H1 (cell line): ENCODE measurements around the gene XRN2. TPM values are rescaled to one million over a fixed set of nuclear protein-coding genes. Genes with fewer than 3 reads are reported as not detected.

Experiments used
- CTCF ChIA-PET: fragments of 300-600 bp; sonication (Branson Sonifier 250); formaldehyde crosslinking; loops from one replicate; lab custom pipeline; 2021; ENCODE audit not compliant: partially characterized antibody; lab: Charles Lee
- POLR2A ChIA-PET: fragments of 300-600 bp; sonication (Branson Sonifier 250); formaldehyde crosslinking; loops from one replicate; lab custom pipeline; 2021; ENCODE audit warnings: inconsistent platforms; ENCODE audit not compliant: partially characterized antibody; lab: Charles Lee
- DNase-seq, 2 experiments: peaks; one replicate each; pipeline versions ENCODE4 v3.0.0 to v3.0.0-alpha.2; 2010 to 2022; ENCODE audit warnings: low spot score in 2 of 2, low read depth in 1 of 2, mixed read lengths in 1 of 2
- FAIRE-seq: peaks from 2 replicates; lab custom pipeline; 2011; peaks lifted over from hg19 to GRCh38; lab: Jason Lieb, UNC
- H2AFZ ChIP-seq: 2 replicates; pipeline ENCODE4 v1.8.1; 2012; ENCODE audit warnings: low read length, inconsistent platforms
- H2AK5ac ChIP-seq: 2 replicates; pipeline ENCODE4 v1.6.1; 2013; ENCODE audit warnings: low read depth, low read length
- H2BK120ac ChIP-seq: replicated peaks from 2 replicates; pipeline ENCODE3; 2013; ENCODE audit warnings: low read depth, low read length, inconsistent platforms
- H2BK12ac ChIP-seq: 2 replicates; pipeline ENCODE4 v1.6.1; 2013; ENCODE audit warnings: low read depth, low read length
- H2BK15ac ChIP-seq: 2 replicates; pipeline ENCODE4 v1.6.1; 2013; ENCODE audit warnings: low read length
- H2BK20ac ChIP-seq: 2 replicates; pipeline ENCODE4 v1.6.1; 2013; ENCODE audit warnings: low read length
- H2BK5ac ChIP-seq: 2 replicates; pipeline ENCODE4 v1.6.1; 2013; ENCODE audit warnings: low read depth, low read length
- H3K14ac ChIP-seq: 2 replicates; pipeline ENCODE4 v1.6.1; 2013; ENCODE audit warnings: inconsistent platforms; ENCODE audit not compliant: insufficient read length
- H3K18ac ChIP-seq: 2 replicates; pipeline ENCODE4 v1.6.1; 2013; ENCODE audit warnings: low read length; ENCODE audit errors: extremely low read depth
- H3K23ac ChIP-seq: 2 replicates; pipeline ENCODE4 v1.6.1; 2013; ENCODE audit warnings: inconsistent platforms; ENCODE audit not compliant: insufficient read length
- H3K23me2 ChIP-seq: 2 replicates; pipeline ENCODE4 v1.6.1; 2013; ENCODE audit warnings: low read depth, low read length
- H3K27ac ChIP-seq: 2 replicates; pipeline ENCODE4 v1.6.1; 2011; ENCODE audit warnings: low read depth, low read length, inconsistent platforms
- H3K27me3 ChIP-seq, 4 experiments: replicated peaks in 1 of 4; 1 replicate in 1 of 4; 2 replicates in 3 of 4; pipeline versions ENCODE4 v1.6.1 to v1.8.1; 2011 to 2013; ENCODE audit warnings: low read length in 3 of 4, mild to moderate bottlenecking in 3 of 4, inconsistent platforms in 2 of 4, mixed read lengths in 2 of 4, moderate library complexity in 1 of 4; ENCODE audit not compliant: control insufficient read depth in 3 of 4, insufficient read depth in 3 of 4; ENCODE audit errors: extremely low read depth in 1 of 4
- H3K36me3 ChIP-seq, 4 experiments: 2 replicates each; pipeline versions ENCODE4 v1.6.1 to v1.8.1; 2011 to 2013; ENCODE audit warnings: mild to moderate bottlenecking in 4 of 4, low read length in 3 of 4, moderate library complexity in 2 of 4, control low read depth in 1 of 4, inconsistent platforms in 1 of 4; ENCODE audit not compliant: insufficient read depth in 4 of 4, control insufficient read depth in 2 of 4
- H3K4ac ChIP-seq: replicated peaks from 2 replicates; pipeline ENCODE3; 2013; ENCODE audit warnings: low read length, low read depth, mixed read lengths, inconsistent platforms; ENCODE audit not compliant: insufficient read length
- H3K4me1 ChIP-seq, 4 experiments: replicated peaks in 1 of 4; 1 replicate in 1 of 4; 2 replicates in 3 of 4; pipeline versions ENCODE4 v1.6.1 to v1.8.1; 2011 to 2013; ENCODE audit warnings: low read length in 3 of 4, inconsistent platforms in 2 of 4, mixed read lengths in 1 of 4; ENCODE audit not compliant: insufficient read depth in 4 of 4, control insufficient read depth in 3 of 4
- H3K4me2 ChIP-seq, 2 experiments: 2 replicates each; pipeline versions ENCODE4 v1.6.1 to v1.8.1; 2011 to 2013; ENCODE audit warnings: low read depth in 2 of 2, low read length in 2 of 2, control low read depth in 1 of 2, inconsistent platforms in 1 of 2, mild to moderate bottlenecking in 1 of 2; ENCODE audit not compliant: insufficient read depth in 1 of 2
- H3K4me3 ChIP-seq, 4 experiments: fragments of 200-600, 300-600 bp in 1 of 4; sonication (generic), shearing (Covaris generic), sonication (Bioruptor Twin) in 1 of 4; 2 replicates each; pipeline versions ENCODE4 v1.5.1 to v1.8.1; 2011 to 2016; ENCODE audit warnings: low read length in 4 of 4, low read depth in 3 of 4, control low read depth in 2 of 4, inconsistent platforms in 2 of 4, mild to moderate bottlenecking in 2 of 4, mixed read lengths in 1 of 4, moderate library complexity in 1 of 4; ENCODE audit not compliant: insufficient read depth in 2 of 4; ENCODE audit errors: extremely low read depth in 1 of 4
- H3K56ac ChIP-seq: replicated peaks from 2 replicates; pipeline ENCODE3; 2013; ENCODE audit warnings: low read depth, mild to moderate bottlenecking, mixed read lengths, low read length, inconsistent platforms; ENCODE audit not compliant: insufficient read length
- H3K79me1 ChIP-seq: 2 replicates; pipeline ENCODE4 v1.6.1; 2013; ENCODE audit warnings: low read depth, low read length, control low read depth
- H3K79me2 ChIP-seq, 2 experiments: 2 replicates each; pipeline versions ENCODE4 v1.6.1 to v1.8.1; 2012 to 2013; ENCODE audit warnings: low read length in 2 of 2, mild to moderate bottlenecking in 2 of 2, inconsistent platforms in 1 of 2; ENCODE audit not compliant: insufficient read depth in 2 of 2, control insufficient read depth in 1 of 2
- H3K9ac ChIP-seq, 4 experiments: replicated peaks in 1 of 4; 1 replicate in 1 of 4; 2 replicates in 3 of 4; pipeline versions ENCODE4 v1.6.1 to v1.8.1; 2011 to 2013; ENCODE audit warnings: low read depth in 3 of 4, low read length in 3 of 4, control low read depth in 2 of 4, mild to moderate bottlenecking in 2 of 4, moderate library complexity in 2 of 4, inconsistent platforms in 1 of 4; ENCODE audit errors: extremely low read depth in 1 of 4
- H3K9me3 ChIP-seq, 2 experiments: 2 replicates each; pipeline versions ENCODE4 v1.6.1 to v1.8.1; 2012 to 2013; ENCODE audit warnings: mild to moderate bottlenecking in 2 of 2, moderate library complexity in 2 of 2, control low read depth in 1 of 2, inconsistent platforms in 1 of 2, low read depth in 1 of 2, low read length in 1 of 2, mixed read lengths in 1 of 2; ENCODE audit not compliant: insufficient read depth in 2 of 2
- H4K20me1 ChIP-seq, 2 experiments: replicated peaks in 1 of 2; 2 replicates each; pipeline versions ENCODE3 to v1.8.1; 2011 to 2013; ENCODE audit warnings: inconsistent platforms in 2 of 2, low read length in 2 of 2, mild to moderate bottlenecking in 1 of 2; ENCODE audit not compliant: insufficient read depth in 2 of 2, control insufficient read depth in 1 of 2
- H4K5ac ChIP-seq: 2 replicates; pipeline ENCODE4 v1.6.1; 2013; ENCODE audit warnings: low read length, low read depth, mixed read lengths, inconsistent platforms; ENCODE audit not compliant: insufficient read length
- H4K8ac ChIP-seq: 2 replicates; pipeline ENCODE4 v1.8.0; 2013; ENCODE audit warnings: mild to moderate bottlenecking, moderate library complexity, low read length, inconsistent platforms; ENCODE audit not compliant: insufficient read depth; ENCODE audit errors: extremely low read depth
- H4K91ac ChIP-seq: replicated peaks from 2 replicates; pipeline ENCODE3; 2013; ENCODE audit warnings: low read length, mixed read lengths, inconsistent platforms; ENCODE audit not compliant: insufficient read length
- CREB1 ChIP-seq: IDR thresholded peaks from 2 replicates; pipeline ENCODE4 v1.6.1; 2012; ENCODE audit warnings: inconsistent platforms
- CTBP2 ChIP-seq: IDR thresholded peaks from 2 replicates; pipeline ENCODE4 v1.7.0; 2011; ENCODE audit warnings: borderline replicate concordance, mild to moderate bottlenecking, moderate library complexity, mixed read lengths, low read length; ENCODE audit not compliant: insufficient read depth, insufficient read length
- NRF1 ChIP-seq: IDR thresholded peaks from 2 replicates; pipeline ENCODE4 v1.6.1; 2011; ENCODE audit warnings: mild to moderate bottlenecking, low read depth, low read length, improper control_type of control experiment
- PHF8 ChIP-seq: fragments of 200-600 bp; sonication (generic); conservative IDR thresholded peaks from 2 replicates; pipeline ENCODE4 v1.7.1; 2012; ENCODE audit warnings: low read depth, mild to moderate bottlenecking, inconsistent platforms, low read length, moderate library complexity
- RBBP5 ChIP-seq: IDR thresholded peaks from 2 replicates; pipeline ENCODE4 v1.7.1; 2012; ENCODE audit warnings: low read depth, mild to moderate bottlenecking, inconsistent platforms, low read length, moderate library complexity, borderline replicate concordance
- SIX5 ChIP-seq: IDR thresholded peaks from 2 replicates; pipeline ENCODE4 v1.6.1; 2011; ENCODE audit warnings: mild to moderate bottlenecking, low read depth, low read length
- TEAD4 ChIP-seq: IDR thresholded peaks from 2 replicates; pipeline ENCODE4 v1.6.1; 2012; ENCODE audit warnings: low read depth, low read length, inconsistent platforms, mixed read lengths
- WGBS, 2 experiments: shearing (Covaris generic) in 1 of 2; methylation state at CpG; one replicate each; pipeline versions ENCODE4 v1.1.6 to v1.1.7; 2013 to 2015; ENCODE audit warnings: low lambda C conversion rate in 2 of 2, mixed read lengths in 2 of 2, inconsistent platforms in 1 of 2, low coverage in 1 of 2, missing lambda C conversion rate in 1 of 2; ENCODE audit not compliant: insufficient replicate concordance in 2 of 2, insufficient coverage in 1 of 2, insufficient read length in 1 of 2; ENCODE audit errors: extremely low coverage in 1 of 2, missing lambda C conversion rate in 1 of 2; 5-methylcytosine and 5-hydroxymethylcytosine counted together
- polyA plus RNA-seq, 7 experiments: library from polyadenylated mRNA; depleted of rRNA in 3 of 7; stranded (reverse) in 5 of 7; unstranded in 2 of 7; fragments of >200 nt in 5 of 7; fragments of 200-250 nt in 2 of 7; gene quantifications; 1 replicate in 5 of 7; 2 replicates in 1 of 7; 4 replicates in 1 of 7; pipeline versions ENCODE4 v1.2.1 to v1.2.3, GENCODE V29; 2011 to 2013; ENCODE audit warnings: missing spikeins in 2 of 7, mixed read lengths in 2 of 7
- total RNA-seq: library from RNA; stranded (reverse); fragmentation: NEBNext Ultra II Directional; extraction: Animal tissue kit (Norgen Biotek cat#: 25700); gene quantifications from 2 replicates; pipeline ENCODE4 v1.2.1, GENCODE V29; 2021
- TF ChIP-seq, protein P1 (sequence below), 3 experiments: IDR thresholded peaks; 1 replicate in 2 of 3; 2 replicates in 1 of 3; pipeline versions ENCODE4 v1.5.1 to v1.6.1; 2011; ENCODE audit warnings: low read length in 3 of 3, mild to moderate bottlenecking in 3 of 3, inconsistent platforms in 2 of 3, low read depth in 1 of 3, moderate library complexity in 1 of 3; ENCODE audit not compliant: insufficient read depth in 1 of 3; ENCODE audit errors: control extremely low read depth in 1 of 3
- TF ChIP-seq, protein P2 (sequence below): IDR thresholded peaks from 2 replicates; pipeline ENCODE4 v1.6.1; 2012; ENCODE audit warnings: low read length, inconsistent platforms

Gene XRN2
- total and polyA plus RNA-seq, 2 of the 8 experiments (the other 6 are each of a cell fraction or from before 2014, with no cell fraction given) = 60.3 to 139 TPM

DNA sequence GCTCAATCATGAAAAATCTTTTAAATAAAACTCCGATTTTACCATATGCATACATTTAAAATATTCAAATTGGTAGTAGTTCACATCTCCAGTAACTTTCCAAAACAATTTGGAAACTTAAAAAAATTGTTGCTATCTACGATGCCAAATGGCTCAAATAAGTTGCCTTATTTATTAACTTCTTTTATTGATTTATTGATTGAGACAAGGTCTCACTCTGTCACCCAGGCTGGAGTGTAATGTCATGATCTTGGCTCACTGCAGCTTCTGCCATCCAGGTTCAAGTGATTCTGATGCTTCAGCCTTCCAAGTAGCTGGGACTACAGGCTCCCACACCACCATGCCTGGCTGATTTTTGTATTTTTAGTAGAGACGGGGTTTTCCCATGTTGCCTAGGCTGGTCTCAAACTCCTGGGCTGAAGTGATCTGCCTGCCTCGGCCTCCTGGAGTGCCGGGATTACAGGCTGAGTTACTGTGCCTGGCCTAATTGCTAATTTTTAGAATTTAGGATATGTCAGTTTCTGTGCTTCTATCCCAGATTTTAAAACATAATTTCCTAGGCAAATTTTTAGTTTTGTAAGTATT, 81.3 kb downstream of the XRN2 start:
- H3K79me2 ChIP-seq = 0 out of 4 replicates have a peak, but pooled peaks cover 0 to 5% of the 10 kb centered on the region in 2 experiments
- no peak overlapping the region for H2BK120ac ChIP-seq
- H3K27ac ChIP-seq = no peak overlapping the region
- no peak overlapping the region for H4K91ac ChIP-seq
- H2BK5ac ChIP-seq = no peak overlapping the region
- no peak overlapping the region for H2AFZ ChIP-seq
- H3K23me2 ChIP-seq = no peaks in the 10 kb centered on the region
- H2BK20ac ChIP-seq = no peak overlapping the region
- no peak overlapping the region for H2BK12ac ChIP-seq
- CTCF ChIA-PET = interaction anchor here (0.6 to 1.6 kb wide), 3 partner anchors 32 to 231 kb away, joined by 3 to 5 read pairs (median 5); no protein-coding TSS in a partner anchor
- no peaks in the 10 kb centered on the region for H3K79me1 ChIP-seq
- H3K4me3 ChIP-seq = no peak overlapping the region
- H3K9ac ChIP-seq = no peak overlapping the region
- no peak overlapping the region for H4K8ac ChIP-seq
- DNase-seq (no peak), FAIRE-seq (no peak)
- H3K27me3 ChIP-seq = no peaks in the 10 kb centered on the region
- H3K23ac ChIP-seq = no peak overlapping the region
- H3K4ac ChIP-seq = no peak overlapping the region
- no peak overlapping the region for H4K5ac ChIP-seq
- POLR2A ChIA-PET = no interaction called here
- WGBS, 2 experiments = 87% methylated on average over 5 of the region's 5 CpGs; no CpG with 5 or more reads in 1 of the 2 experiments
- H3K4me2 ChIP-seq = no peak overlapping the region
- no peaks in the 10 kb centered on the region for H3K4me1 ChIP-seq
- H3K56ac ChIP-seq = no peak overlapping the region
- H3K18ac ChIP-seq = no peak overlapping the region
- peaks cover 3 to 42% (median 17%) of the 10 kb centered on the region in 4 experiments; a peak in 7 of 8 replicates for H3K36me3 ChIP-seq
- H3K14ac ChIP-seq = no peak overlapping the region
- H3K9me3 ChIP-seq = no peaks in the 10 kb centered on the region
- H2BK15ac ChIP-seq = no peak overlapping the region
- no peaks in the 10 kb centered on the region for H4K20me1 ChIP-seq
- no peak overlapping the region for H2AK5ac ChIP-seq
- TF ChIP-seq RBBP5 (no peak), PHF8 (no peak), NRF1 (no peak), TEAD4 (no peak), CREB1 (no peak), SIX5 (no peak), CTBP2 (no peak)
- TF ChIP-seq, protein P1, sequence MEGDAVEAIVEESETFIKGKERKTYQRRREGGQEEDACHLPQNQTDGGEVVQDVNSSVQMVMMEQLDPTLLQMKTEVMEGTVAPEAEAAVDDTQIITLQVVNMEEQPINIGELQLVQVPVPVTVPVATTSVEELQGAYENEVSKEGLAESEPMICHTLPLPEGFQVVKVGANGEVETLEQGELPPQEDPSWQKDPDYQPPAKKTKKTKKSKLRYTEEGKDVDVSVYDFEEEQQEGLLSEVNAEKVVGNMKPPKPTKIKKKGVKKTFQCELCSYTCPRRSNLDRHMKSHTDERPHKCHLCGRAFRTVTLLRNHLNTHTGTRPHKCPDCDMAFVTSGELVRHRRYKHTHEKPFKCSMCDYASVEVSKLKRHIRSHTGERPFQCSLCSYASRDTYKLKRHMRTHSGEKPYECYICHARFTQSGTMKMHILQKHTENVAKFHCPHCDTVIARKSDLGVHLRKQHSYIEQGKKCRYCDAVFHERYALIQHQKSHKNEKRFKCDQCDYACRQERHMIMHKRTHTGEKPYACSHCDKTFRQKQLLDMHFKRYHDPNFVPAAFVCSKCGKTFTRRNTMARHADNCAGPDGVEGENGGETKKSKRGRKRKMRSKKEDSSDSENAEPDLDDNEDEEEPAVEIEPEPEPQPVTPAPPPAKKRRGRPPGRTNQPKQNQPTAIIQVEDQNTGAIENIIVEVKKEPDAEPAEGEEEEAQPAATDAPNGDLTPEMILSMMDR (IDR thresholded peaks at IDR 0.05; ENCODE audit: control extremely low read depth in 1 of 3, insufficient read depth in 1 of 3, low read depth in 1 of 3, low read length in 3 of 3) = no peak
- TF ChIP-seq, protein P2, sequence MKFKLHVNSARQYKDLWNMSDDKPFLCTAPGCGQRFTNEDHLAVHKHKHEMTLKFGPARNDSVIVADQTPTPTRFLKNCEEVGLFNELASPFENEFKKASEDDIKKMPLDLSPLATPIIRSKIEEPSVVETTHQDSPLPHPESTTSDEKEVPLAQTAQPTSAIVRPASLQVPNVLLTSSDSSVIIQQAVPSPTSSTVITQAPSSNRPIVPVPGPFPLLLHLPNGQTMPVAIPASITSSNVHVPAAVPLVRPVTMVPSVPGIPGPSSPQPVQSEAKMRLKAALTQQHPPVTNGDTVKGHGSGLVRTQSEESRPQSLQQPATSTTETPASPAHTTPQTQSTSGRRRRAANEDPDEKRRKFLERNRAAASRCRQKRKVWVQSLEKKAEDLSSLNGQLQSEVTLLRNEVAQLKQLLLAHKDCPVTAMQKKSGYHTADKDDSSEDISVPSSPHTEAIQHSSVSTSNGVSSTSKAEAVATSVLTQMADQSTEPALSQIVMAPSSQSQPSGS = no peak
